Stomach (tissue), 9 donors: ENCODE measurements around the gene LYPD6B. TPM values are rescaled to one million over a fixed set of nuclear protein-coding genes. Genes with fewer than 3 reads are reported as not detected.

ENCODE experiments used
- DNase-seq, 2 donors: peaks; one replicate each; pipeline versions ENCODE4 v3.0.0 to v3.0.0-alpha.2; 2013 to 2019
- H3K27ac ChIP-seq, 5 donors: fragments of 200-600 bp in 4 of 5; sonication (generic) in 4 of 5; one replicate each; pipeline ENCODE4 v1.5.1; 2013 to 2019; ENCODE audit warnings: mild to moderate bottlenecking in 1 of 5, moderate library complexity in 1 of 5
- H3K27me3 ChIP-seq, 3 donors: fragments of 200-600 bp; sonication (generic); one replicate each; pipeline ENCODE4 v1.5.1; 2017 to 2019; ENCODE audit warnings: mixed run types in 1 of 3
- H3K36me3 ChIP-seq, 4 donors: fragments of 200-600 bp; sonication (generic); 1 replicate in 3 of 4; 2 replicates in 1 of 4; pipeline ENCODE4 v1.5.1; 2016 to 2019
- H3K4me1 ChIP-seq, 4 donors: fragments of 200-600 bp; sonication (generic); one replicate each; pipeline ENCODE4 v1.5.1; 2016 to 2019
- H3K4me3 ChIP-seq, 4 donors: fragments of 200-600 bp; sonication (generic) in 3 of 4; one replicate each; pipeline ENCODE4 v1.5.1; 2016 to 2019; ENCODE audit warnings: mild to moderate bottlenecking in 1 of 4
- H3K9me3 ChIP-seq, 4 donors: fragments of 200-600 bp; sonication (generic); one replicate each; pipeline ENCODE4 v1.5.1; 2016 to 2019
- CTCF ChIP-seq, 7 experiments: fragments of 450-650 bp in 4 of 7; fragments of 200-600 bp in 3 of 7; sonication (generic) in 3 of 7; IDR thresholded peaks; one replicate each; pipeline ENCODE4 v1.5.1; 2016 to 2019; ENCODE audit warnings: antibody characterized with exemption in 7 of 7, control low read depth in 2 of 7, mild to moderate bottlenecking in 1 of 7
- EP300 ChIP-seq: sonication (generic); formaldehyde crosslinking; IDR thresholded peaks from one replicate; pipeline ENCODE4 v1.6.1; 2017; ENCODE audit warnings: antibody characterized with exemption
- POLR2A ChIP-seq, 4 donors: fragments of 450-650 bp; IDR thresholded peaks; one replicate each; pipeline ENCODE4 v1.6.1; 2016; ENCODE audit warnings: antibody characterized with exemption in 4 of 4, control low read depth in 2 of 4, mild to moderate bottlenecking in 1 of 4, moderate library complexity in 1 of 4
- POLR2AphosphoS5 ChIP-seq, 3 donors: sonication (generic); formaldehyde crosslinking; IDR thresholded peaks; one replicate each; pipeline ENCODE4 v1.6.1; 2016; ENCODE audit warnings: antibody characterized with exemption in 3 of 3
- WGBS, 5 donors: extraction: QIAGEN DNeasy Blood & Tissue Kit in 3 of 5; methylation state at CpG; one replicate each; pipeline versions ENCODE4 v1.1.5 to v1.1.7; 2013 to 2018; 5-methylcytosine and 5-hydroxymethylcytosine counted together
- intact Hi-C: fragments of 100-400 bp; cut with DNase I; formaldehyde crosslinking; loops from one replicate; pipeline ENCODE4 v1.15.1; 2023; ENCODE audit warnings: low total_unique reads
- polyA plus RNA-seq, 3 donors: library from polyadenylated mRNA; stranded (reverse); fragments of 200-250 nt; gene quantifications; one replicate each; pipeline ENCODE4 v1.2.3, GENCODE V29; 2013
- total RNA-seq, 5 donors: library from RNA; depleted of rRNA; stranded (reverse); fragments of >200 nt; gene quantifications; one replicate each; pipeline versions ENCODE4 v1.1.0 to v1.2.3, GENCODE V29; 2014 to 2016
- donor health status: healthy with polysubstance abuse.
- donor health status: Bipolar disorder and iron deficiency.
- donor health status: healthy.

Gene LYPD6B
- total and polyA plus RNA-seq, 8 donors: 10.9 to 88.7 (median 20.5) TPM; not detected in 1

GRCh38 chr2:149258531-149258930 lies 220.0 kb downstream of the LYPD6B start:
- Histone ChIP-seq H3K27ac (no peak overlapping the region), H3K4me1 (no peaks in the 10 kb centered on the region), H3K9me3 (no peaks in the 10 kb centered on the region), H3K4me3 (no peak overlapping the region), H3K36me3 (no peaks in the 10 kb centered on the region), H3K27me3 (no peaks in the 10 kb centered on the region)
- intact Hi-C loops: no loop called here
- no peak for DNase-seq
- no peak for TF ChIP-seq POLR2AphosphoS5 (IDR thresholded peaks at IDR 0.05)
- no peak for TF ChIP-seq CTCF (IDR thresholded peaks at IDR 0.05)
- TF ChIP-seq EP300: no peak
- TF ChIP-seq POLR2A (IDR thresholded peaks at IDR 0.05): no peak

- Histone ChIP-seq H3K27me3 (no peaks in the 10 kb centered on the region), H3K9me3 (no peaks in the 10 kb centered on the region), H3K36me3 (no peaks in the 10 kb centered on the region), H3K4me3 (no peak overlapping the region), H3K27ac (no peak overlapping the region), H3K4me1 (no peaks in the 10 kb centered on the region)
- intact Hi-C loops: no loop called here
- DNase-seq: no peak
- 89 to 93% (median 92%) methylated on average over 4 of the region's 4 CpGs for WGBS, 5 donors
- no peak for TF ChIP-seq CTCF (IDR thresholded peaks at IDR 0.05)
- TF ChIP-seq EP300: no peak
These were observed 220.6 kb downstream of the LYPD6B start for GRCh38 chr2:149259136-149259535.

GRCh38 chr2:149261692-149262091 lies 223.2 kb downstream of the LYPD6B start:
- no peak for DNase-seq
- Histone ChIP-seq H3K4me3 (no peak overlapping the region), H3K9me3 (no peaks in the 10 kb centered on the region), H3K36me3 (no peaks in the 10 kb centered on the region), H3K27ac (no peak overlapping the region), H3K4me1 (no peaks in the 10 kb centered on the region), H3K27me3 (no peaks in the 10 kb centered on the region)
- 53 to 69% (median 60%) methylated on average over 3 of the region's 3 CpGs for WGBS, 5 donors
- TF ChIP-seq POLR2A (IDR thresholded peaks at IDR 0.05) (no peak), POLR2AphosphoS5 (IDR thresholded peaks at IDR 0.05) (no peak), CTCF (IDR thresholded peaks at IDR 0.05) (no peak), EP300 (no peak)
- intact Hi-C loops: no loop called here

Other genes with a start within 250 kb of the LYPD6B start
- gene KIF5C, start 163.5 kb upstream of the LYPD6B start, total RNA-seq: 10 to 100 TPM in 2 of 5 donors, 1 to 10 TPM in 2, under 1 TPM in 1; under 0.01 to 14.7 (median 4.3) TPM
- gene KIF5C, start 163.5 kb upstream of the LYPD6B start, polyA plus RNA-seq: 1 to 10 TPM in 2 of 3 donors, under 1 TPM in 1; 0.93 to 2.4 (median 1.1) TPM